AG04450 (cell line): Measurements from ENCODE around the gene SUCLA2. TPM values are rescaled to one million over a fixed set of nuclear protein-coding genes. Genes with fewer than 3 reads are reported as not detected.
"Not testable (repeated sequence)": the region's sequence is repeated elsewhere in the genome, so short reads cannot be mapped to it uniquely, and the experiment has no call there.

ENCODE experiments used
- CTCF ChIA-PET: fragments of 300-600, 350-600 bp; formaldehyde crosslinking; extraction: SDS; loops from one replicate; lab custom pipeline; 2022; ENCODE audit warnings: antibody characterized with exemption, inconsistent platforms; lab: Charles Lee
- POLR2A ChIA-PET: fragments of 350-600 bp; formaldehyde crosslinking; extraction: SDS; loops from one replicate; lab custom pipeline; 2021; ENCODE audit warnings: antibody characterized with exemption, inconsistent platforms; lab: Yijun Ruan, JAX
- DNase-seq: peaks from one replicate; pipeline ENCODE4 v3.0.0-alpha.2; 2011; ENCODE audit warnings: low read depth, low spot score
- H3K27ac ChIP-seq: one replicate; pipeline ENCODE4 v1.5.1; 2012; ENCODE audit warnings: low read depth, low read length, control low read depth
- H3K27me3 ChIP-seq: one replicate; pipeline ENCODE4 v1.6.0; 2012; ENCODE audit warnings: low read length; ENCODE audit not compliant: control insufficient read depth, insufficient read depth
- H3K4me3 ChIP-seq: 2 replicates; pipeline ENCODE4 v1.5.1; 2011; ENCODE audit warnings: mild to moderate bottlenecking, low read depth, low read length, control low read depth
- H3K9me3 ChIP-seq: 2 replicates; pipeline ENCODE4 v1.5.1; 2012; ENCODE audit warnings: low read length; ENCODE audit not compliant: control insufficient read depth, insufficient read depth
- polyA plus RNA-seq: library from polyadenylated mRNA; depleted of rRNA; stranded (reverse); fragments of >200 nt; gene quantifications from 2 replicates; pipeline ENCODE4 v1.2.3, GENCODE V29; 2011
- TF ChIP-seq, protein P1 (sequence below): IDR thresholded peaks from 2 replicates; pipeline ENCODE4 v1.5.1; 2011; ENCODE audit warnings: low read depth, low read length, control low read depth, inconsistent platforms

SUCLA2 gene
- polyA plus RNA-seq, 1 experiment, result 63.5 TPM

DNA sequence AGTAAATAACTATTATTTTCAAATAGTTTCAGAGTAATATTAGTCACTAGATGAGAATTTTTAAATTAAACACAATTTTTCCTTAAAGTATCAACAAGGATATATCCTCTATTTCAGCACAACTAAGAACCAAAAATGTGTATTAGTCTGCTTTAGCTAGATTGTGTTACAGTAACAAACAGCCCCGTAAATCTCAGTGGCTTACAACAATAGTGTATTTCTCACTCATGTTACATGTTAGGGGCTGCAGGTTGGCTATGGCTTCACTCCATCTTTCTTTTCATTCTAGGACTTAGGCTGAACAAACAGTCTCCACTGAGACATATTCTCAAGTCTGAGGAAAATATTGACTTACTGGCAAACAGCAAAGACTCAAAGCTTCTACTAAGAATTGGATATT, 11.6 kb upstream of the SUCLA2 start:
- H3K27ac ChIP-seq, result no peak overlapping the region

DNA sequence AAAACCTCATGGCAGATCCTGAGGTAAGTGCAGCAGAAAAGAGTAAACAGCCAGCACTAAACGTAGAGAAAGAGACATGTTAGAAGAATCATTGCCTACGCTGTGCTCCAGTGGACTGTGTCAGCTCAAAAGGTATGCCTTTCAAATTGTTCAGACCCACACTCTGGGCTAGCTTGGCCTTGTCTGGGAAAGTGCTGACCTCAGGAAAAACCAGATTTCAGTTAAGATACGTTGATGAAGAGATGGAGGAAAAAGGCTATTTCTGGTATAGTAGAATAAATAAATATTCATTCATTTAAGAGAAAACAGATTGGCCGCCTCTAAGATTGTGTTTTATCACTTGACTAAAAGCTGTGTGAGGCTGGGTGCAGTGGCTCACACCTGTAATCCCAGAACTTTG, 9.6 kb upstream of the SUCLA2 start:
- POLR2A ChIA-PET, result no interaction called here
- CTCF ChIA-PET, result interaction anchor here (2.3 kb wide), 1 partner anchor 27 kb away, joined by 14 read pairs; the partner anchor contains the start of gene NUDT15
- peaks cover 2% of the 10 kb centered on the region for H3K27me3 ChIP-seq

More for the DNA sequence above, 11.6 kb upstream of the SUCLA2 start:
- Histone ChIP-seq H3K9me3 (no peaks in the 10 kb centered on the region), H3K4me3 (no peak overlapping the region), H3K27me3 (peaks cover 2% of the 10 kb centered on the region)
- TF ChIP-seq, protein P1, sequence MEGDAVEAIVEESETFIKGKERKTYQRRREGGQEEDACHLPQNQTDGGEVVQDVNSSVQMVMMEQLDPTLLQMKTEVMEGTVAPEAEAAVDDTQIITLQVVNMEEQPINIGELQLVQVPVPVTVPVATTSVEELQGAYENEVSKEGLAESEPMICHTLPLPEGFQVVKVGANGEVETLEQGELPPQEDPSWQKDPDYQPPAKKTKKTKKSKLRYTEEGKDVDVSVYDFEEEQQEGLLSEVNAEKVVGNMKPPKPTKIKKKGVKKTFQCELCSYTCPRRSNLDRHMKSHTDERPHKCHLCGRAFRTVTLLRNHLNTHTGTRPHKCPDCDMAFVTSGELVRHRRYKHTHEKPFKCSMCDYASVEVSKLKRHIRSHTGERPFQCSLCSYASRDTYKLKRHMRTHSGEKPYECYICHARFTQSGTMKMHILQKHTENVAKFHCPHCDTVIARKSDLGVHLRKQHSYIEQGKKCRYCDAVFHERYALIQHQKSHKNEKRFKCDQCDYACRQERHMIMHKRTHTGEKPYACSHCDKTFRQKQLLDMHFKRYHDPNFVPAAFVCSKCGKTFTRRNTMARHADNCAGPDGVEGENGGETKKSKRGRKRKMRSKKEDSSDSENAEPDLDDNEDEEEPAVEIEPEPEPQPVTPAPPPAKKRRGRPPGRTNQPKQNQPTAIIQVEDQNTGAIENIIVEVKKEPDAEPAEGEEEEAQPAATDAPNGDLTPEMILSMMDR, result no peak
- ChIA-PET CTCF (interaction anchor here (2.6 kb wide), 1 partner anchor 25 kb away, joined by 8 read pairs; the partner anchor contains the start of gene NUDT15), POLR2A (interaction anchor here (1.4 kb wide), 1 partner anchor 25 kb away, joined by 3 read pairs; the partner anchor contains the start of gene NUDT15)
- DNase-seq, result no peak

DNA sequence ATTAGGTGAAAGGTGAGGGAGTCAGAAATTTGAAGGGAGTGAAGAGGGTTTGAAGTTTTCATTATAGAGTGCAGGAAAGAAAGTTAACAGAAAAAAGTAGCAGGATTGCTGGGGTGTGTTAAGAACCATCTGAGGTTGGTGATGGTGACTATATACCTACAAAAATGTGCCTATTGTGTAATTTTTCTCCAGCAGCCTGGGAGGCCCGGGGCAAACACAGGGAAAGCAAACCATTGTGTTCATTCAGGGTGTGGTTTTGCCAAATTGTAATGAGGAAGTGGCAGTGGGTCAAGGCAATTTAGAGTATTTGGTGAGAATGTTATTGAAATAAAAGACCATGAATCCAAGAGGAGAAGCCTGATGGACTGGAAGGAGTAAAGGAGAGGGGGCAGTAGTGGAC, 8.2 kb upstream of the SUCLA2 start:
- Histone ChIP-seq H3K27ac (no peak overlapping the region), H3K4me3 (no peak overlapping the region), H3K27me3 (peaks cover 2% of the 10 kb centered on the region), H3K9me3 (no peaks in the 10 kb centered on the region)
- ChIA-PET POLR2A (no interaction called here), CTCF (interaction anchor here (2.3 kb wide), 1 partner anchor 28 kb away, joined by 14 read pairs; the partner anchor contains the start of gene NUDT15)
- peak; percentile 13 for DNase-seq
- TF ChIP-seq, protein P1, result no peak

More for the DNA sequence above, 9.6 kb upstream of the SUCLA2 start:
- Histone ChIP-seq H3K4me3 (no peak overlapping the region), H3K27ac (no peak overlapping the region), H3K9me3 (no peaks in the 10 kb centered on the region)
- TF ChIP-seq, protein P1, result no peak
- DNase-seq, result no peak

DNA sequence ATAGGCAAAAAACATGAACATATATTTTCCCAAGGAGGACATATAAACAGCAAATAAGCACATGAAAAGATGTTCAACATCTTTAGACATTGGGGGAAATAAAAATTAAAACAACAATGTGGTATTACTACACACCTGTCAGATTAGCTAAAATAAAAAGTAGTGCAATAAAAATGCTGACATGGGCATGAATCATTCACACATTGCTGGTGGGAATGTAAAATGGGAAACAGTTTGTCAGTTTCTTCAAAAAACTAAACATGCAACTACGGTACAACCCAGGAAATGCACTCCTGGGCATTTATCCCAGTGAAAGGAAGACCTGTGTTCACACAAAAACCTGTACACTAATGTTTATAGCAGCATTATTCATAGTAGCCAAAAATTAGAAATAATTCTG, 5.3 kb upstream of the SUCLA2 start:
- no peaks in the 10 kb centered on the region for H3K27me3 ChIP-seq
- H3K27ac ChIP-seq, result no peak overlapping the region
- DNase-seq, result no peak
- CTCF ChIA-PET, result interaction anchor here (1.0 kb wide), 1 partner anchor 32 kb away, joined by 3 read pairs; no protein-coding TSS in a partner anchor
- no peaks in the 10 kb centered on the region for H3K9me3 ChIP-seq
- POLR2A ChIA-PET, result no interaction called here
- no peak overlapping the region for H3K4me3 ChIP-seq
- TF ChIP-seq, protein P1, result no peak

DNA sequence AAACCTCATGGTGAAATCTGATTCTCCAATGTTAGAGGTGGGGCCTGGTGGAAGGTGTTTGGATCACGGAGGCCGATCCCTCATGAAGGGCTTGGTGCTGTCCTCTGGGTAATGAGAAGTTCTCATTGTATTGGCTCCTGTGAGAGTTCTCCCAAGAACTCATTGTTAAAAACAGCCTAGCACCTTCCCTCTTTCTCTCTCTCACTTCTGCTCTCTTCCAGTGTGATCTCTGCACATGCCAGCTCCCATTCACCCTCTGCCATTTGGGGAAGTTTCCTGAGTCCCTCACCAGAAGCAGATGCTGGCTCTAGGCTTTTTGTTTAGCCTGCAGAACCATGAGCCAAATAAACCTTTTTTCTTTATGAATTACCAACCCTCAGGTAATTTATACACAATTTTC, 3.1 kb upstream of the SUCLA2 start:
- DNase-seq, result no peak
- POLR2A ChIA-PET, result no interaction called here
- Histone ChIP-seq H3K9me3 (peaks cover 3% of the 10 kb centered on the region; the same call in 1 of the 2 replicates), H3K4me3 (no peak overlapping the region), H3K27ac (no peak overlapping the region), H3K27me3 (no peaks in the 10 kb centered on the region)
- CTCF ChIA-PET, result no interaction called here
- TF ChIP-seq, protein P1, result no peak

DNA sequence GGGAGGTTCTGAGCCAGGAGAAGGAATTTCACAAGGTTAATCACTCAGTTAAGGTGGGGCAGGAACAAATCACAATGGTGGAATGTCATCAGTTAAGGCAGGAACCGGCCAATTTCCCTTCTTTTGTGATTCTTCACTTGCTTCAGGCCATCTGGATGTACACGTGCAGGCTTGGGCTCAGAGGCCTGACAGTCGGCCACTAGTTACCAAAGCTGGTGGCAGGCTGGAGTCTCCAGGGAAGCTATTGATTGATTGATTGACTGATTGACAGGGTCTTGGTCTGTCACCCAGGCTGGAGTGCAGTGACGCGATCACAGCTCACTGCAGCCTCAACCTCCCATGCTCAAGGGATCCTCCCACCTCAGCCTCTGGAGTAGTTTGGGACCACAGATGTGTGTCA, 926 bp upstream of the SUCLA2 start:
- H3K4me3 ChIP-seq, DNase-seq, CTCF ChIA-PET, POLR2A ChIA-PET, H3K27me3 ChIP-seq, H3K9me3 ChIP-seq: not testable (repeated sequence)
- H3K27ac ChIP-seq, result peak overlapping the region; percentile 31
